ENCODE data around the gene MAGEB5.
"Not testable (repeated sequence)": the region's sequence is repeated elsewhere in the genome, so short reads cannot be mapped to it uniquely, and the experiment has no call there.

MAGEB5 gene

GRCh38 chrX:26215869-26216268 lies at the start of gene MAGEB5:
Gene MAGEB5, plus strand, starts transcription at chrX:26216169. Its CDS starts 1,133 bp downstream, at chrX:26217302.
- DNase-seq (ENCODE audit: low spot score), result no peak

GRCh38 chrX:26192204-26192603 lies 23.8 kb upstream of the MAGEB5 start, which contains the start of gene MAGEB6:
Gene MAGEB6, plus strand, starts transcription at chrX:26192440. Its CDS starts 1,407 bp downstream, at chrX:26193847.
- DNase-seq (ENCODE audit: low spot score), result no peak
- TF ChIP-seq CTCF (IDR thresholded peaks at IDR 0.05; ENCODE audit: extremely low read depth, missing control alignments), result no peak

More at GRCh38 chrX:26215869-26216268, at the start of gene MAGEB5:
- no peak for TF ChIP-seq CTCF (IDR thresholded peaks at IDR 0.05; ENCODE audit: extremely low read depth, missing control alignments)

- no peak for TF ChIP-seq CTCF (IDR thresholded peaks at IDR 0.05; ENCODE audit: extremely low read depth, missing control alignments)
- no peak for DNase-seq (ENCODE audit: low spot score)
Measured at GRCh38 chrX:26203561-26203960, 12.4 kb upstream of the MAGEB5 start.

- not testable (repeated sequence) for DNase-seq (ENCODE audit: low spot score)
Measured at GRCh38 chrX:26204717-26205116, 11.3 kb upstream of the MAGEB5 start.

- DNase-seq (ENCODE audit: low spot score), result no peak
- no peak for TF ChIP-seq CTCF (IDR thresholded peaks at IDR 0.05; ENCODE audit: extremely low read depth, missing control alignments)
Measured at GRCh38 chrX:26208012-26208411, 8.0 kb upstream of the MAGEB5 start.

GRCh38 chrX:26219351-26219750 lies 3.4 kb downstream of the MAGEB5 start:
- DNase-seq (ENCODE audit: low spot score), result no peak
- no peak for TF ChIP-seq CTCF (IDR thresholded peaks at IDR 0.05; ENCODE audit: extremely low read depth, missing control alignments)

GRCh38 chrX:26234177-26234576 lies 18.2 kb downstream of the MAGEB5 start:
- TF ChIP-seq CTCF (IDR thresholded peaks at IDR 0.05; ENCODE audit: extremely low read depth, missing control alignments), result no peak
- no peak for DNase-seq (ENCODE audit: low spot score)

GRCh38 chrX:26253526-26253925 lies 37.6 kb downstream of the MAGEB5 start:
- TF ChIP-seq CTCF (IDR thresholded peaks at IDR 0.05; ENCODE audit: extremely low read depth, missing control alignments), result no peak
- no peak for DNase-seq (ENCODE audit: low spot score)

Data from GM20000 (cell line).